ENCODE results near the gene SELENOS.

Gene SELENOS

GRCh38 chr15:101276501-101277037 is 716 bp downstream of the SELENOS start:
- DNase-seq (ENCODE audit: low read depth in 2 of 2): no peak

- DNase-seq (ENCODE audit: low read depth in 2 of 2): no peak
These were observed 2.3 kb downstream of the SELENOS start for GRCh38 chr15:101275018-101275417.

DNA sequence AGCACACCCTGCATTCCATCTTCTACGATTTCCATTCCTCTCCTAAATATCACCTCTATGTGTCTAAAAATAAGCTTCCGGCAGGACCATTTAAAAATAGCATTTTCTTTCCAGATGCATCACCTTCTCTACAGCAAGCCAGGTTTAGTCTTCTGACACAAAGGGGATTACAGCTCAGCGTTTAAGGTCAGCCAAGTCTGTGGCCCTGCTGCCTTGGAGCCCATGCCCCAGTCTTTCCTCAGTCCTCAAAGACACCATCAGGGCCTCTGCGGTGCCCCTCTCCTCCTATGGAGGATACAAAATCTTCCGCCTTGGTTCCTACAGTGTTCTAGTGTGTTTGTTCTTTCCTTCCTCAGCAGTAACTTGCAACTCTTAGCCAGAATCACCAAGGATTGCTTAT is 3.8 kb downstream of the SELENOS start:
- DNase-seq (ENCODE audit: low read depth in 2 of 2): no peak

- no peak for DNase-seq (ENCODE audit: low read depth in 2 of 2)
These were observed 4.7 kb downstream of the SELENOS start for GRCh38 chr15:101272584-101272983.

GRCh38 chr15:101269479-101270223 is 7.6 kb downstream of the SELENOS start:
- no peak for DNase-seq (ENCODE audit: low read depth in 2 of 2)

GRCh38 chr15:101267320-101268104 is 9.8 kb downstream of the SELENOS start:
- no peak for DNase-seq (ENCODE audit: low read depth in 2 of 2)

DNA sequence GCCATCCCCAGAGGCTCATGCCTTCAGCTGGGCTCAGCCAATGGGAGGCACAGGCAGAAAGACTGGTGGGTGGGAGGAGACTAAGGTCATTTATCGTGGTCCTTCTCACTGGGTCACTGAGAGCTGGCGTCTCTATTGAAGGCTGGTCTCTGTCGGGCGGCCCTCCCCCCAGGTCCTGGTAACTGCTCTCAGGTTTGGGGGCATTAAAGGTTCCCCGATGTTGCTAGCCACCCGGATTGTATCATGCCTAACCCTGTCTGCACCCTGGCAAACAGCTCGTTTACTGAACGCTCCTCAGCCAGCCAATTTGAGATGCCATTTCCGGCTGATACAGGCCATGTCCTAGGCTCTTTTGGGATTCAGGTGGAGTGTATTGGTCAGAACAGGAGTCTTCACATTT is 10.5 kb downstream of the SELENOS start:
- no peak for DNase-seq (ENCODE audit: low read depth in 2 of 2)

GRCh38 chr15:101266034-101266433 is 11.3 kb downstream of the SELENOS start:
- DNase-seq (ENCODE audit: low read depth in 2 of 2): no peak

GRCh38 chr15:101264911-101265641 is 12.2 kb downstream of the SELENOS start:
- DNase-seq (ENCODE audit: low read depth in 2 of 2): no peak

- no peak for DNase-seq (ENCODE audit: low read depth in 2 of 2)
These were observed 13.3 kb downstream of the SELENOS start for GRCh38 chr15:101264011-101264410.

GRCh38 chr15:101262551-101262950 is 14.7 kb downstream of the SELENOS start:
- DNase-seq (ENCODE audit: low read depth in 2 of 2): no peak

DNA sequence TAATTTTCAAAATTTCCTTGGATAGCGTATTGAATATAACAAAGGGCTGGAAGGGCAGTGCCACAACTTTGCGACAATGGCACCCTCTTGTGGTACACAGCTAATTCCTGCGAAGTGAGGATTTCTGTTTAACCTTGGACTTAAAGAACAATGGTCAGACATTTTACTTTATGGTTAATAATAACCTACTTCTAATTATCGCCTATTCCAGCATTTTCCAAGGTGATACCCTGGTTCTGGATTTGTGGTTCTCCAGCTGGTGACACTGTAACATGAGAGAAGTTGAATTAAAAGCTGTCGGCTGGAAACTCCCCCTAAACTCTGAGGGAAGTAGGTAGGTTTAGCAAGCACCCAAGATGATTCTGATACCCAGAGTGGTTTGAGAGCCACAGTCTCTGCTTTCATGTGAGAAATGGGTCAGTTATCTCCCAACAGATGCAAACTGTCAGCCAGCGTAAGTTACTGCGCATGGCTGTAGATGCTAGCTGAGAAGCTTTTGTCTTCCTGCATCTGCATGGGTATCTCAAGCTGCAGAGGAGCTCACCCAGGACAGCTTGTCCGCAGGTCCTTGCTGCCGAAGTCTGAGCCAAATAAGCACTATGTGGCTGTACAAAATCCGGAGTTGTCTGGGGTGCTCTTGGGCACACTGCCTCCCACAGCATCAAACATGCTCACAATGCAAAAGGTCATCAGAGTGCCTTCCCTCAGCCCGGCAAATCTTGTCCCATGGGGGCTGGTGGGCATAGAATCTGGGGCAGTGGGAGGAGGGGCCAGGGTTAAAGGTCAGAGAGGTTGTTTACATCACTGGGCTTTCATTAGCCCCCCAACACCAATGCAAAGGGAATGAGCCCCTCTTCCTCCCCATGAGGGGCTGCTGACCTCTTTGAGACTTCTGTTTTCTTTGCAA is 18.8 kb downstream of the SELENOS start:
- DNase-seq (ENCODE audit: low read depth in 2 of 2): no peak

DNA sequence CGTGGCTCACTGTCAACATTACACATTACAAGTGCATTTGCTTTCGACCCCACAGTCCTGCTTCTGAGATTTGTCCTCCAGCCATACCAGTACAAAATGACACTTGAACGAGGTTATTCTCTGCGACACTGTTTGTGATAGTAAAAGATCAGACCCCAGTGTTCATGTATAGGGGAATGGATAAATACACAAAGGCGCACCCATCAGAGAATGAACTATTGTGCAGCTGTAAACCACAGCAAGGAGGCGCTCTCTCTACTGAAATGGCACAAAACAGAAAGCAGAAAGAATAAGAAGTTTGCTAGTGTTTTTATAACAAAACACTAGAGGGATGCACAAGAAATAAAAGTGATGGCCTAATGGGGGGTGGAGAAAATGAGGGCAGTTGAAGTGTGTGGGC is 20.5 kb downstream of the SELENOS start:
- no peak for DNase-seq (ENCODE audit: low read depth in 2 of 2)

- no peak for DNase-seq (ENCODE audit: low read depth in 2 of 2)
These were observed 21.6 kb downstream of the SELENOS start for GRCh38 chr15:101255615-101256241.

- no peak for DNase-seq (ENCODE audit: low read depth in 2 of 2)
These were observed 22.3 kb downstream of the SELENOS start for GRCh38 chr15:101255051-101255395.

- no peak for DNase-seq (ENCODE audit: low read depth in 2 of 2)
These were observed 22.9 kb downstream of the SELENOS start for GRCh38 chr15:101254157-101255050.

GRCh38 chr15:101252836-101253235 is 24.4 kb downstream of the SELENOS start:
- no peak for DNase-seq (ENCODE audit: low read depth in 2 of 2)

- DNase-seq (ENCODE audit: low read depth in 2 of 2): peak; percentile 76 to 83
These were observed 25.2 kb downstream of the SELENOS start, which contains the start of gene CHSY1 for GRCh38 chr15:101251830-101252820. TSS of gene CHSY1 (minus strand) at chr15:101252048. CDS start at chr15:101251456, 592 bp downstream.
